Measurements from ENCODE around the gene PLCH2.

DNA sequence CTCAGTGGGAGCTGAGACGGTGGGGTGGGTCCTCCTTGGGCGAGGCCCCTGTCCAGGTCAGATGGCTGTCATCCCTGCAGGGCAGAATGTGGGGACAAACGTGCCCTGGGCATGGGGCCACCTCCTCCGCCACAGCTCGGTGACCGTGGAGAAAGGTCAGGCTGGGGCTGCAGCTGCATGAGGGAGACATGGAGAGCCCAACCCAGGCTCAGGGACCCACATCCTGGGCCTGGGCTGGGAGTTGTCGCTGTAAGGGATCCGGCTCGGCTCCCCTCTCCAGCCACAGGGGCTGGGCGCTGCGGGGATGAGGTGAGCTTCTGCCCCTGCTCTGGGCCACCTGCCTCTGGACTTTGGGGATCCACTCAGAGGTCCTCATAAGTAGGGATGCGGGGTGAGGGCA, 518 bp upstream of the PLCH2 start:
- TF ChIP-seq EZH2 (IDR thresholded peaks at IDR 0.05; ENCODE audit: borderline replicate concordance, low read length), result no peak
- TF ChIP-seq, protein P1, sequence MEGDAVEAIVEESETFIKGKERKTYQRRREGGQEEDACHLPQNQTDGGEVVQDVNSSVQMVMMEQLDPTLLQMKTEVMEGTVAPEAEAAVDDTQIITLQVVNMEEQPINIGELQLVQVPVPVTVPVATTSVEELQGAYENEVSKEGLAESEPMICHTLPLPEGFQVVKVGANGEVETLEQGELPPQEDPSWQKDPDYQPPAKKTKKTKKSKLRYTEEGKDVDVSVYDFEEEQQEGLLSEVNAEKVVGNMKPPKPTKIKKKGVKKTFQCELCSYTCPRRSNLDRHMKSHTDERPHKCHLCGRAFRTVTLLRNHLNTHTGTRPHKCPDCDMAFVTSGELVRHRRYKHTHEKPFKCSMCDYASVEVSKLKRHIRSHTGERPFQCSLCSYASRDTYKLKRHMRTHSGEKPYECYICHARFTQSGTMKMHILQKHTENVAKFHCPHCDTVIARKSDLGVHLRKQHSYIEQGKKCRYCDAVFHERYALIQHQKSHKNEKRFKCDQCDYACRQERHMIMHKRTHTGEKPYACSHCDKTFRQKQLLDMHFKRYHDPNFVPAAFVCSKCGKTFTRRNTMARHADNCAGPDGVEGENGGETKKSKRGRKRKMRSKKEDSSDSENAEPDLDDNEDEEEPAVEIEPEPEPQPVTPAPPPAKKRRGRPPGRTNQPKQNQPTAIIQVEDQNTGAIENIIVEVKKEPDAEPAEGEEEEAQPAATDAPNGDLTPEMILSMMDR (conservative IDR thresholded peaks at IDR 0.05 in 1 of 2, IDR thresholded peaks at IDR 0.05 in 1 of 2; ENCODE audit: extremely low read depth in 1 of 2, insufficient read depth in 1 of 2, low read depth in 1 of 2, low read length in 2 of 2), result no peak
